SK-N-MC (cell line): ENCODE results near the gene ARHGEF10L.

Source experiments
- EZH2 ChIP-seq: fragments of 200-600 bp; sonication (generic); IDR thresholded peaks from one replicate; pipeline ENCODE4 v1.6.1; 2017; ENCODE audit warnings: antibody characterized with exemption
- FOXP2 ChIP-seq: optimal IDR thresholded peaks from 2 replicates; pipeline ENCODE3; 2011; ENCODE audit warnings: mild to moderate bottlenecking, moderate library complexity; ENCODE audit not compliant: insufficient read depth; ENCODE audit errors: extremely low read length, control extremely low read depth
- POLR2AphosphoS5 ChIP-seq: IDR thresholded peaks from 2 replicates; pipeline ENCODE4 v1.6.1; 2012; ENCODE audit warnings: mild to moderate bottlenecking, low read depth, low read length, borderline replicate concordance

DNA sequence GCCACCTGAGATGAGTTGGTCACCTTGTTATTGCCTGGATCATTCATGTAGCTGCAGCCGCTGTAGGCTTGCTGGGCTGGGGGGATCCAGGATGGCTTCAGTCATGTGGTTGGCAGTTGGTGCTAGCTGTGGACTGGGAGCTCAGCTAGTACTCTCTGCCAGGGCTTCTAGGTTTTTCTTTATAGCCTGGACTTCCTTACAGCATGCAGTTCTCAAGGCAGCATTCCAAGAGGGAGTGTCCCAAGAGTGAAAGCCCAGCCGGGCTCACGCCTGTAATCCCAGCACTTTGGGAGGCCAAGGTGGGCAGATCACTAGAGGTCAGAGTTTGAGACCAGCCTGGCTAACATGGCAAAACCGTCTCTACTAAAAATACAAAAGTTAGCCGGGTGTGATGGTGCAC, 192.0 kb downstream of the ARHGEF10L start:
- TF ChIP-seq EZH2 (no peak), POLR2AphosphoS5 (no peak), FOXP2 (no peak)
